Pancreas (tissue), 10 donors: ENCODE measurements around the gene BTBD9. TPM values are rescaled to one million over a fixed set of nuclear protein-coding genes. Genes with fewer than 3 reads are reported as not detected.

Source experiments
- ATAC-seq, 4 donors: fragments of 200-7000 bp; cut with Tn5 transposase; one replicate each; pipeline versions ENCODE4 v1.8.0 to v1.9.1; 2020; ENCODE audit warnings: mild to moderate bottlenecking in 4 of 4, moderate library complexity in 4 of 4
- DNase-seq, 6 donors: peaks; one replicate each; pipeline ENCODE4 v3.0.0-alpha.2; 2020
- FAIRE-seq: peaks from 2 replicates; lab custom pipeline; 2012; peaks lifted over from hg19 to GRCh38; lab: Jason Lieb, UNC
- H3K27ac ChIP-seq, 4 donors: fragments of 200-600 bp; sonication (generic); 1 replicate in 3 of 4; 2 replicates in 1 of 4; pipeline versions ENCODE4 v1.5.0 to v1.8.0; 2020
- H3K27me3 ChIP-seq, 4 donors: fragments of 200-600 bp; one replicate each; pipeline ENCODE4 v1.8.0; 2021
- H3K36me3 ChIP-seq, 3 donors: fragments of 200-600 bp; sonication (generic) in 1 of 3; one replicate each; pipeline versions ENCODE4 v1.5.0 to v1.8.0; 2020 to 2021
- H3K4me1 ChIP-seq, 3 donors: fragments of 200-600 bp; one replicate each; pipeline ENCODE4 v1.8.0; 2021
- H3K4me3 ChIP-seq, 4 donors: fragments of 200-600 bp; sonication (generic) in 2 of 4; one replicate each; pipeline versions ENCODE4 v1.5.0 to v1.8.0; 2020 to 2021
- H3K9me3 ChIP-seq, 4 donors: fragments of 200-600 bp; one replicate each; pipeline ENCODE4 v1.8.0; 2021
- CTCF ChIP-seq, 4 donors: fragments of 200-600 bp; sonication (generic) in 3 of 4; IDR thresholded peaks; one replicate each; pipeline versions ENCODE4 v1.5.0 to v1.8.0; 2021; ENCODE audit warnings: antibody characterized with exemption in 4 of 4
- WGBS, 2 donors: extraction: QIAGEN DNeasy Blood & Tissue Kit; methylation state at CpG; one replicate each; pipeline ENCODE4 v1.1.7; 2013; 5-methylcytosine and 5-hydroxymethylcytosine counted together
- intact Hi-C, 3 donors: fragments of 100-400 bp; cut with DNase I; formaldehyde crosslinking; loops; one replicate each; pipeline versions ENCODE4 v1.11.1 to v1.14.2; 2022
- polyA plus RNA-seq, 2 donors: library from polyadenylated mRNA; stranded (reverse); fragments of 200-250 nt; gene quantifications; one replicate each; pipeline ENCODE4 v1.2.3, GENCODE V29; 2013
- total RNA-seq, 6 donors: library from RNA; stranded (reverse); fragmentation: NEBNext Ultra II Directional in 4 of 6; extraction: Animal tissue kit (Norgen Biotek cat#: 25700) in 4 of 6; gene quantifications; one replicate each; pipeline versions ENCODE4 v1.2.1 to v1.2.4, GENCODE V29; 2021 to 2023
- donor health status: healthy with polysubstance abuse.
- donor health status: DM: no; HTN: no; CAD: no; lungs with moderate emphysema.
- donor health status: DM: no; HTN: no; CAD: no.
- donor health status: control.
- donor health status: control.
- donor health status: Bipolar disorder and iron deficiency.
- donor health status: DM: yes; HTN: yes; CAD: no.
- donor health status: DM: no; HTN: no; CAD: no.
- donor health status: DM: no; HTN: no; CAD: no.
- donor health status: DM: yes; HTN: yes; CAD: no.

The BTBD9 gene
- total and polyA plus RNA-seq, 8 donors, result 2.2 to 11.0 (median 7.1) TPM

GRCh38 chr6:38178584-38178886, 461.2 kb downstream of the BTBD9 start:
- H3K36me3 ChIP-seq, result no peaks in the 10 kb centered on the region
- no peak overlapping the region for H3K27ac ChIP-seq
- no peaks in the 10 kb centered on the region for H3K27me3 ChIP-seq
- DNase-seq, result no peak
- H3K9me3 ChIP-seq, result no peaks in the 10 kb centered on the region
- peaks cover 0 to 11% (median 0%) of the 10 kb centered on the region in 3 donors for H3K4me1 ChIP-seq
- no peak for TF ChIP-seq CTCF (IDR thresholded peaks at IDR 0.05)
- 98% methylated on average over 2 of the region's 2 CpGs for WGBS, 2 donors
- FAIRE-seq, result no peak
- intact Hi-C loops, result no loop called here
- no peak overlapping the region for H3K4me3 ChIP-seq
- no peak for ATAC-seq

- Histone ChIP-seq H3K27me3 (no peaks in the 10 kb centered on the region), H3K4me3 (no peak overlapping the region), H3K4me1 (peaks cover 0 to 11% (median 0%) of the 10 kb centered on the region in 3 donors), H3K27ac (no peak overlapping the region), H3K9me3 (no peaks in the 10 kb centered on the region), H3K36me3 (no peaks in the 10 kb centered on the region)
- no peak for ATAC-seq
- DNase-seq, result no peak
- FAIRE-seq, result no peak
- intact Hi-C loops, result no loop called here
- 83 to 90% methylated on average over 14 of the region's 14 CpGs for WGBS, 2 donors
- no peak for TF ChIP-seq CTCF (IDR thresholded peaks at IDR 0.05)
Observed at GRCh38 chr6:38177882-38178583, 461.7 kb downstream of the BTBD9 start.

GRCh38 chr6:38176797-38177751, 462.7 kb downstream of the BTBD9 start:
- Histone ChIP-seq H3K27ac (no peak overlapping the region), H3K36me3 (no peaks in the 10 kb centered on the region), H3K4me3 (no peak overlapping the region), H3K27me3 (no peaks in the 10 kb centered on the region), H3K4me1 (peaks cover 0 to 11% (median 0%) of the 10 kb centered on the region in 3 donors), H3K9me3 (no peaks in the 10 kb centered on the region)
- 33% methylated on average over 32 of the region's 32 CpGs for WGBS, 2 donors
- DNase-seq (no peak), FAIRE-seq (no peak), ATAC-seq (peak; percentile 51 to 85 (median 79))
- no peak for TF ChIP-seq CTCF (IDR thresholded peaks at IDR 0.05)
- intact Hi-C loops, result no loop called here

- H3K4me3 ChIP-seq, result no peak overlapping the region
- ATAC-seq, result no peak
- intact Hi-C loops, result no loop called here
Observed at GRCh38 chr6:38175786-38176185, 463.9 kb downstream of the BTBD9 start.

More at GRCh38 chr6:38175786-38176185, 463.9 kb downstream of the BTBD9 start:
- DNase-seq, result no peak
- Histone ChIP-seq H3K36me3 (no peaks in the 10 kb centered on the region), H3K27me3 (no peaks in the 10 kb centered on the region), H3K4me1 (peaks cover 0 to 11% (median 0%) of the 10 kb centered on the region in 3 donors), H3K9me3 (no peaks in the 10 kb centered on the region), H3K27ac (no peak overlapping the region)
- FAIRE-seq, result no peak
- WGBS, 2 donors, result 92% methylated on average over 11 of the region's 11 CpGs
- no peak for TF ChIP-seq CTCF (IDR thresholded peaks at IDR 0.05)
